Mesenchymal stem cell (in vitro differentiated cells and primary cell): ENCODE data around the gene KXD1.
A peak's percentile ranks its signal among the peaks of the same experiment; 100 is the strongest.

Source experiments
- DNase-seq: peaks from one replicate; pipeline ENCODE4 v3.0.0-alpha.2; 2013
- H2AFZ ChIP-seq: one replicate; pipeline ENCODE4 v1.6.1; 2013; ENCODE audit warnings: low read depth, mild to moderate bottlenecking, control low read depth, inconsistent platforms, low read length, moderate library complexity
- H2AK5ac ChIP-seq: 2 replicates; pipeline ENCODE4 v1.6.1; 2013; ENCODE audit warnings: low read length, moderate library complexity, mild to moderate bottlenecking, inconsistent platforms; ENCODE audit not compliant: severe bottlenecking
- H2BK120ac ChIP-seq: one replicate; pipeline ENCODE4 v1.6.1; 2013; ENCODE audit warnings: low read depth, mild to moderate bottlenecking, inconsistent platforms, low read length, moderate library complexity
- H2BK12ac ChIP-seq, 2 experiments: one replicate each; pipeline ENCODE4 v1.6.1; 2013; ENCODE audit warnings: inconsistent platforms in 2 of 2, low read length in 2 of 2, mild to moderate bottlenecking in 2 of 2, moderate library complexity in 2 of 2, control low read depth in 1 of 2
- H2BK15ac ChIP-seq: one replicate; pipeline ENCODE4 v1.6.1; 2013; ENCODE audit warnings: mild to moderate bottlenecking, low read depth, inconsistent platforms; ENCODE audit not compliant: poor library complexity, severe bottlenecking
- H2BK5ac ChIP-seq: 2 replicates; pipeline ENCODE4 v1.6.1; 2013; ENCODE audit warnings: low read depth, mild to moderate bottlenecking, low read length, control low read depth, inconsistent platforms; ENCODE audit not compliant: poor library complexity, severe bottlenecking
- H3K14ac ChIP-seq, 2 experiments: one replicate each; pipeline ENCODE4 v1.6.1; 2013; ENCODE audit warnings: inconsistent platforms in 2 of 2, low read length in 2 of 2, control low read depth in 1 of 2, mild to moderate bottlenecking in 1 of 2, moderate library complexity in 1 of 2
- H3K18ac ChIP-seq, 2 experiments: one replicate each; pipeline ENCODE4 v1.6.1; 2013; ENCODE audit warnings: inconsistent platforms in 2 of 2, low read length in 2 of 2, control low read depth in 1 of 2, low read depth in 1 of 2, mild to moderate bottlenecking in 1 of 2
- H3K23ac ChIP-seq, 2 experiments: one replicate each; pipeline ENCODE4 v1.6.1; 2013; ENCODE audit warnings: inconsistent platforms in 2 of 2, low read length in 2 of 2, mild to moderate bottlenecking in 2 of 2, moderate library complexity in 2 of 2, control low read depth in 1 of 2
- H3K27ac ChIP-seq: 2 replicates; pipeline ENCODE4 v1.5.1; 2013; ENCODE audit warnings: mild to moderate bottlenecking, moderate library complexity, low read length, control low read depth, inconsistent platforms; ENCODE audit not compliant: poor library complexity, severe bottlenecking
- H3K27me3 ChIP-seq, 2 experiments: 2 replicates each; pipeline versions ENCODE4 v1.6.1 to v1.7.0; 2013; ENCODE audit warnings: low read length in 2 of 2, mild to moderate bottlenecking in 2 of 2, moderate library complexity in 2 of 2, control low read depth in 1 of 2, inconsistent platforms in 1 of 2; ENCODE audit not compliant: control insufficient read depth in 1 of 2, insufficient read depth in 1 of 2
- H3K36me3 ChIP-seq, 2 experiments: 2 replicates each; pipeline versions ENCODE4 v1.6.1 to v1.7.0; 2013; ENCODE audit warnings: low read length in 2 of 2, control low read depth in 1 of 2, inconsistent platforms in 1 of 2, low read depth in 1 of 2, mild to moderate bottlenecking in 1 of 2; ENCODE audit not compliant: insufficient read depth in 2 of 2, control insufficient read depth in 1 of 2
- H3K4ac ChIP-seq, 2 experiments: one replicate each; pipeline ENCODE4 v1.6.1; 2013; ENCODE audit warnings: inconsistent platforms in 2 of 2, low read length in 2 of 2, mild to moderate bottlenecking in 2 of 2, moderate library complexity in 2 of 2, control low read depth in 1 of 2, low read depth in 1 of 2
- H3K4me1 ChIP-seq: 2 replicates; pipeline ENCODE4 v1.6.1; 2013; ENCODE audit warnings: low read depth, low read length, control low read depth; ENCODE audit not compliant: control insufficient read depth, insufficient read depth
- H3K4me2 ChIP-seq: 2 replicates; pipeline ENCODE4 v1.6.1; 2013; ENCODE audit warnings: low read length, mild to moderate bottlenecking, inconsistent platforms; ENCODE audit not compliant: poor library complexity, severe bottlenecking
- H3K4me3 ChIP-seq, 2 experiments: 2 replicates each; pipeline versions ENCODE4 v1.5.1 to v1.7.0; 2013; ENCODE audit warnings: low read length in 2 of 2, mild to moderate bottlenecking in 2 of 2, control low read depth in 1 of 2, low read depth in 1 of 2; ENCODE audit not compliant: insufficient read depth in 1 of 2
- H3K79me1 ChIP-seq: replicated peaks from 2 replicates; pipeline ENCODE4 v1.6.1; 2013; ENCODE audit warnings: mild to moderate bottlenecking, control low read depth, low read length, inconsistent platforms; ENCODE audit not compliant: poor library complexity, severe bottlenecking
- H3K9ac ChIP-seq: 2 replicates; pipeline ENCODE4 v1.7.0; 2013; ENCODE audit warnings: mild to moderate bottlenecking, low read length, moderate library complexity
- H3K9me3 ChIP-seq: 2 replicates; pipeline ENCODE4 v1.7.0; 2013; ENCODE audit warnings: mild to moderate bottlenecking, low read length; ENCODE audit not compliant: control insufficient read depth
- H4K8ac ChIP-seq: one replicate; pipeline ENCODE4 v1.6.1; 2013; ENCODE audit warnings: inconsistent platforms, mild to moderate bottlenecking, low read length, moderate library complexity
- H4K91ac ChIP-seq: one replicate; pipeline ENCODE4 v1.6.1; 2013; ENCODE audit warnings: mild to moderate bottlenecking, low read length, inconsistent platforms
- WGBS: methylation state at CpG from one replicate; pipeline ENCODE4 v1.1.7; 2013; ENCODE audit warnings: mixed read lengths; 5-methylcytosine and 5-hydroxymethylcytosine counted together

Gene KXD1

DNA sequence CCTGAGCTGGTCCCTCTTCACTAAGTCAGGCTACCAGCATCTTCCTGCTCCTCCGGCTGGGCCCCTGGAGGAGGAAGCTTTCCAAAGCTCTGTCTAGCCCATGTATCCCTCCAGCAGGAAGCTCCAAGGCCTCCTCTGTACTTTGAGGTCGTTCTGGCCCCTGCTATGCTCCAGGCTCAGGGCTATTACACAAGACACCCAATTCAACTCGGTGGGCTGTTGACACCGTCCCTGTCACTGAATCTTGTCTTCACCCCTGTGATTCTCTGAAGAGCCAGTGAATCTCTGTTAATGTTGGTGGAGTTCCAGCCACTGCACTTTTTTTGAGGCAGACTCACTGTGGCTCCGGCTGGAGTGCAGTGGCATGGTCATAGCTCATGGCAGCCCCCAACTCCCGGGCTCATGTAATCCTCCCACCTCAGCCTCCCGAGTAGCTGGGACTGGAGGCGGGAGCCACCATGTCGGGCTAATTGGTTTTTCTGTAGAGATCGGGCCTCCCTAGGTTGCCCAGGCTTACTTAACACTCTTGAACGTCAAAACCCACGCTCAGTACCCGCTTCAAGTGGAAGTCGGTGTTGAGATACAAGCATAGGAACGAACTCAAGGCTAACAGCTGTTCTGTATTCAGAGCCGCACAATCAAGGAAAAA lies 30.4 kb downstream of the KXD1 start:
- peak overlapping the region; percentile 93 for H3K4me3 ChIP-seq
- 54% methylated on average over 16 of the region's 16 CpGs for WGBS
- DNase-seq: no peak
- peaks cover 23% of the 10 kb centered on the region for H3K4me1 ChIP-seq
- H4K8ac ChIP-seq: peak overlapping the region; percentile 97
- no peaks in the 10 kb centered on the region for H3K9me3 ChIP-seq
- H3K27me3 ChIP-seq: no peaks in the 10 kb centered on the region
- no peak overlapping the region for H2BK120ac ChIP-seq
- peak overlapping the region; percentile 89 for H3K9ac ChIP-seq
- no peak overlapping the region for H2BK12ac ChIP-seq
- peaks cover 2% of the 10 kb centered on the region for H3K79me1 ChIP-seq
- H2AFZ ChIP-seq: peak overlapping the region; percentile 20
- H3K36me3 ChIP-seq: peaks cover 9 to 16% of the 10 kb centered on the region in 2 experiments
- peak overlapping the region; percentile 99 for H3K4me2 ChIP-seq
- no peak overlapping the region for H2BK15ac ChIP-seq
- H2BK5ac ChIP-seq: no peak overlapping the region
- H3K4ac ChIP-seq: peak overlapping the region; percentile 17 to 28
- H4K91ac ChIP-seq: no peak overlapping the region
- H3K27ac ChIP-seq: peak overlapping the region; percentile 9
- no peak overlapping the region for H3K23ac ChIP-seq
- H3K14ac ChIP-seq: no peak overlapping the region
- peak overlapping the region; percentile 50 to 97 for H3K18ac ChIP-seq
- no peak overlapping the region for H2AK5ac ChIP-seq

DNA sequence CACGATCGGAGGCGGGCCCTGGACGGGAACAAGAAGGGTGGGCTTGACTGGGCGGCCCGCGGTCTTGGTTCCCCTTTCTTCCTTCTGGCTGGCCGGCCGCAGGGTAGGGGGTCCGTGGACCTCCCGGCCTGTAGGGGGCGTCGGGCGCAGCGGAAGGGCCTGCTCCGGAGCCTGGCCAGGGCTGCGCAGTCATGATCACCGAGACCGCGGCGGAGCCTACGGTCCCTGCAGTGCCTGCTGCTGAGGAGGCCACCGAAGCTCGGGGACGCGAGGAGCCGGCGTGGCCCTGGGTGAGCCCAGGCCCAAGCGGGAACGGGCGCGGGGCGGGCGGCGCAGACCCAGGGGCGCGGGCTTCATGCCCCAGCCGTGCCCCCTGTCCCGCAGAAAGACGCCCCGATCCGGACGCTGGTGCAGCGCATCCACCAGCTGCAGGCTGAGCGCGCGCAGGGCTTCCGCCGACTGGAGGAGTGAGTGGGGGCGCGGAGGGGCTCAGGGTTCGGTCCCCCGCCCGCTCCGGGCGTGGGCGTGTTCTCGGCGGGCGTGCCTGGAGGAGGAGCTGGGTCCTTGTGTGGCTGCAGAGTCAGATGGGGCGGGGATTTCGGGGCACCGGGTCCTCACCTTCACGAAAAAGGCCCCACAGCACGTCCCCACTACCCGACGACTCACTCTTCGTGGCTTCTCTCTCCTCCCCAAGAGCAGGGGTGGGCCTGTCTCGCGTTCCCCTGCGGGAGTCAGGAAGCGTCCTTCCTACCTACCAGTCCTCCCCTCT lies 31.1 kb downstream of the KXD1 start, which contains the start of gene REX1BD:
REX1BD (plus strand) TSS at position 188 of the 769 bp plus-strand sequence; CDS start at position 192, 4 bp downstream.
- H2BK15ac ChIP-seq: peak within 1 kb of the TSS; percentile 86
- H2BK12ac ChIP-seq: peak within 1 kb of the TSS in 1 of 2 experiments; percentile 84
- peak within 1 kb of the TSS; percentile 97 for H3K18ac ChIP-seq
- H4K8ac ChIP-seq: peak within 1 kb of the TSS; percentile 97
- peak; percentile 76 for DNase-seq
- H3K4me2 ChIP-seq: peak within 1 kb of the TSS; percentile 99
- WGBS: under 1% methylated on average over 46 of the region's 72 CpGs
- no peaks in the 10 kb centered on the region for H3K9me3 ChIP-seq
- peaks cover 28% of the 10 kb centered on the region for H3K4me1 ChIP-seq
- peak within 1 kb of the TSS; percentile 78 to 99 for H3K4ac ChIP-seq
- peaks cover 2% of the 10 kb centered on the region for H3K79me1 ChIP-seq
- peak within 1 kb of the TSS; percentile 92 for H2BK120ac ChIP-seq
- H4K91ac ChIP-seq: peak within 1 kb of the TSS; percentile 88
- peak within 1 kb of the TSS in 1 of 2 experiments; percentile 83 for H3K23ac ChIP-seq
- no peak within 1 kb of the TSS for H2AK5ac ChIP-seq
- H2AFZ ChIP-seq: peak within 1 kb of the TSS; percentile 98
- H3K9ac ChIP-seq: peak within 1 kb of the TSS; percentile 89
- H3K36me3 ChIP-seq: peaks cover 9 to 16% of the 10 kb centered on the region in 2 experiments
- H3K27me3 ChIP-seq: peaks cover 0 to 3% of the 10 kb centered on the region in 2 experiments
- peak within 1 kb of the TSS; percentile 93 for H3K4me3 ChIP-seq
- H2BK5ac ChIP-seq: no peak within 1 kb of the TSS
- H3K14ac ChIP-seq: peak within 1 kb of the TSS in 1 of 2 experiments; percentile 99
- H3K27ac ChIP-seq: peak within 1 kb of the TSS; percentile 70

DNA sequence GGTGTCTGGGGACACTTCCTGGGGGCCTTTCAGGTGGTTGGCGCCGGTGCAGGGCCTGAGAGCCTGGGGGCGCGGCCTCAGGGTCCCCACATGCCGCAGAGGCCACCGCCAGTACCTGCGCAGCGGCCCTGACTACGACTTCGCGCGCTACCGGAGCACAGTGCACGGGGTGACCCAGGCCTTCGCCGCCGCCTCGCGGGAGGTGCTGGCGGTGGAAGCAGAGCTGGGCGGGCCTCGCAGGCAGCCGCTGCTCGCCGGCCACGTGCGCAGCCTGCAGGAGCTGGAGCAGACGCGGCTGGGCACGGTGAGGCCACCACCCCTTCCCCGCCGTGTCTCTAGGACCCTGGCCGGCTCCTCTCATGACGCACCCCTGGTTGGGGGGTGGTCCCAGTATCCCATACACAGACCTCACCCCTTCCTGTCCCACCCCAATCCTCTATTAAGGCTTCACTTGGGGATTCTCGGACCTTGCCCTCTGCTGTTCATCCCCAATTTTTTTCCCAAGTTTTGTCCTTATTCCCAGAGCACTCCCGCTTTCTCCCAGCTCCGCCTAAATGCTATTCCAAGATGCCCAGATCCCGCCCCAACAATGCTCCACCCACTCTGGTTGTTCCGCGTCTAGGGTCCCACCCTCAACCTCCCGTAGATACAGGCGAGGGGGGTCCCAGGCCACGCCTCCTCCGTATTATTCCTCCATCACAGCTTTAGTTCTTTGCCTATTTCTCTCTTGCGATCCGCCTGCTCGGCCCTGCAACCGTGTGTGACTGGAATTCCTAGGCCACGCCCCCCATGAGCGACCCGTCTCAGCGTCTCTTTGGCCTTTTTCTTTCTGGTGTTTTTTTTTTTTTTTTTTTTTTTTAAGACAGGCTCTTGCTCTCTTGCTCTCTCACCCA lies 32.0 kb downstream of the KXD1 start:
- Histone ChIP-seq H3K4me2 (peak overlapping the region; percentile 99), H2AFZ (peak overlapping the region; percentile 72), H3K79me1 (peaks cover 2% of the 10 kb centered on the region), H3K36me3 (peaks cover 9 to 16% of the 10 kb centered on the region in 2 experiments), H3K27me3 (peaks cover 0 to 3% of the 10 kb centered on the region in 2 experiments), H4K8ac (peak overlapping the region; percentile 97), H2BK12ac (peak overlapping the region in 1 of 2 experiments; percentile 75), H3K27ac (peak overlapping the region; percentile 70), H2AK5ac (no peak overlapping the region), H3K14ac (peak overlapping the region in 1 of 2 experiments; percentile 53), H3K4ac (peak overlapping the region; percentile 9 to 78), H3K4me3 (peak overlapping the region; percentile 93), H4K91ac (peak overlapping the region; percentile 78), H3K9ac (peak overlapping the region; percentile 89), H2BK15ac (peak overlapping the region; percentile 86), H3K4me1 (peaks cover 35% of the 10 kb centered on the region), H2BK5ac (no peak overlapping the region), H3K23ac (peak overlapping the region in 1 of 2 experiments; percentile 83), H3K9me3 (no peaks in the 10 kb centered on the region), H2BK120ac (no peak overlapping the region), H3K18ac (peak overlapping the region; percentile 61 to 71)
- DNase-seq: peak; percentile 79
- under 1% methylated on average over 52 of the region's 52 CpGs for WGBS
